GM18870 (cell line): Measurements from ENCODE around the gene SDR9C7.
"Not testable (repeated sequence)": the region's sequence is repeated elsewhere in the genome, so short reads cannot be mapped to it uniquely, and the experiment has no call there.

ENCODE experiments used
- ATAC-seq: cut with Tn5 transposase; IDR thresholded peaks from one replicate; pipeline ENCODE4 v1.9.1; 2021; ENCODE audit warnings: moderate library complexity; ENCODE audit not compliant: unreplicated experiment

SDR9C7 gene

GRCh38 chr12:56879240-56880124 lies 54.7 kb downstream of the SDR9C7 start:
- ATAC-seq: not testable (repeated sequence)

GRCh38 chr12:56878010-56878339 lies 56.2 kb downstream of the SDR9C7 start:
- ATAC-seq: no peak

GRCh38 chr12:56877195-56878009 lies 56.8 kb downstream of the SDR9C7 start:
- no peak for ATAC-seq

GRCh38 chr12:56874821-56875220 lies 59.4 kb downstream of the SDR9C7 start:
- no peak for ATAC-seq

GRCh38 chr12:56873382-56873781 lies 60.8 kb downstream of the SDR9C7 start:
- no peak for ATAC-seq
